GM12874 (cell line): ENCODE measurements around the gene AKAP6.

ENCODE experiments used
- CTCF ChIP-seq: IDR thresholded peaks from 2 replicates; pipeline ENCODE4 v1.5.1; 2011; ENCODE audit warnings: low read depth, mild to moderate bottlenecking, control low read depth, low read length, moderate library complexity; ENCODE audit not compliant: insufficient read depth

AKAP6 gene

GRCh38 chr14:32372154-32372553 lies 43.1 kb downstream of the AKAP6 start:
- TF ChIP-seq CTCF = no peak

- no peak for TF ChIP-seq CTCF
Measured at GRCh38 chr14:32374155-32374554, 45.1 kb downstream of the AKAP6 start.

- no peak for TF ChIP-seq CTCF
Measured at GRCh38 chr14:32375663-32376062, 46.6 kb downstream of the AKAP6 start.

GRCh38 chr14:32377046-32377646 lies 48.0 kb downstream of the AKAP6 start:
- TF ChIP-seq CTCF = no peak

- TF ChIP-seq CTCF = no peak
Measured at GRCh38 chr14:32378284-32378683, 49.2 kb downstream of the AKAP6 start.

- no peak for TF ChIP-seq CTCF
Measured at GRCh38 chr14:32379447-32379846, 50.3 kb downstream of the AKAP6 start.

GRCh38 chr14:32381869-32382268 lies 52.8 kb downstream of the AKAP6 start:
- no peak for TF ChIP-seq CTCF

- TF ChIP-seq CTCF = 0 out of 2 replicates have a peak, but pooled peaks have one; percentile 22
Measured at GRCh38 chr14:32382704-32383103, 53.6 kb downstream of the AKAP6 start.
